GDM1 (cell line): ENCODE results near the gene HSPA12A.

Experiments
- DNase-seq: peaks from one replicate; lab custom pipeline; 2025; lab: John Stamatoyannopoulos, UW

The HSPA12A gene

DNA sequence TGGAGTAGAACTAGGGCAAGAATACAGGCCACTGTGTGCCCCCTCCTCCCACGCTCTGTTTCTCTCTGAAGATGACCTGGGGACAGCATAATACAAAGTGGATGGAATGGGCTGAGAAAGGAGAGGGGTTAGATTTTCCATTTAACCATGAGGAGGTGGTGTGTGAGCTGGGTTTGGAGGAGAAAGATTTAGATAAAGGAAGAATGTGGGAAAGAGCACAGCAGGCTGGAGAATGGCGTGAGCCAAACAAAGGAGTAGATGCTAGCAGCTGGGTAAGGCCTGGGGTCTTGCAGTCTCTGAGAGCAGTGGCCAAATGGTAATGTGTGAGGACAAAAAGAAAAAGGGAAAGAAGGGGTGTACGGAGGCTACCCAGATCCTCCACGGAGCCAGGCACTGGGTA lies 113.0 kb downstream of the HSPA12A start:
- DNase-seq = no peak

DNA sequence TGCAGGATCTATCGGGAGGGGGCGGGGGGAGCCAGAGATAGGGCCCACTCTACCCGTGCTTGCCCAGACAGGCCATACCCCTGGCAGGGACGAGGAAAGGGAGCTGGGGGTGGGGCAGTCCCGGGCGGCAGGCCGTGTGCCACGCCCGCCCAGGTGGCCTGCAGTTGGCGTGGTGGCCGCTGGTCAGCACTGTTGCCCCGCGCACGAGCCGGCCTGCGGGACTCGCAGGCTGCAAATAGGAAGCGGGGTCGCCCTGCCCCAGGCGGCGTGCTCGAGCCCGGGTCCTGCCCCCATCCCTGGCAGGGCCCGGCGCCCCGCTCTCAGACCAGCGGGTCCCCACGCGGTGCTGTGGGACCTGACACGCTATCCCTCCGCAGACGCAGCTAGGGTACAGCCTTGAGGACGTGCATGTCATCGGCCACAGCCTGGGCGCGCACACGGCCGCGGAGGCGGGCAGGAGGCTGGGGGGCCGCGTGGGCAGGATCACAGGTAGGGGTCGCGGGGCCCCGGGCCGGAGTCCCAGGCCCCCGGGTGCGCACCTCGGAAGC lies 114.9 kb downstream of the HSPA12A start:
- DNase-seq = no peak

DNA sequence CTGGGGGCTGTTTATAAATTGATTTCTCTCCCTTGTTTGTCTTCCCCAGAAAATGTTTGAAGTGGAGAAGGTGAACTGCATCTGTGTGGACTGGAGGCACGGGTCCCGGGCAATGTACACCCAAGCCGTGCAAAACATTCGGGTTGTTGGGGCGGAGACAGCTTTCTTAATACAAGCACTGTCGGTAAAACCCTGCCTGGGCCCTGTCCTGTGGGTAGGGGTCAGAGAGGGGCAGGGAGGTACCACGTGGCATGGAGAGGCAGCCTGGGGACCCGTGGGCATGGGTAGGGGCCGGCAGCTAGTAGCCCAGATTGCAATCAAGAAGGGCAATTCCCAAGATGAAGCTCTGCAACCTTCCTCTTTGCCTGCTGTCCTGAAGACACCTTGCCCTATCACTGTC lies 115.6 kb downstream of the HSPA12A start:
- no peak for DNase-seq

DNA sequence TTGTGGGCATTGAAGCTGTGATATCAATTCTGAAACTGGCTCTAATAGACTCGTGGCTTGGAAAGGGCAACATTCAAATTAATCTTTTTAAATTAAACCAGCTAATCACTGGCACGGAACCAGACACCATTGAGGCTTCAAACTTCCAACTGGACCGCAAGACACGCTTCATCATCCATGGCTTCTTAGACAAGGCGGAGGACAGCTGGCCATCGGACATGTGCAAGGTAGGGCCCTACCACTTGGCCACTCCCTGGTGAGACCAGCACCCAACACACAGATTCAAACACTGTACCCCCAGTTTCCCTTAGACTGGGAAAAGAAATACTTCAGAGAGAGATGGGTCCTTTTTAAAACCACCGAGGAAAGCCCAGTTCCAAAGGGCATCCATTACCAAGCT lies 116.5 kb downstream of the HSPA12A start:
- no peak for DNase-seq

DNA sequence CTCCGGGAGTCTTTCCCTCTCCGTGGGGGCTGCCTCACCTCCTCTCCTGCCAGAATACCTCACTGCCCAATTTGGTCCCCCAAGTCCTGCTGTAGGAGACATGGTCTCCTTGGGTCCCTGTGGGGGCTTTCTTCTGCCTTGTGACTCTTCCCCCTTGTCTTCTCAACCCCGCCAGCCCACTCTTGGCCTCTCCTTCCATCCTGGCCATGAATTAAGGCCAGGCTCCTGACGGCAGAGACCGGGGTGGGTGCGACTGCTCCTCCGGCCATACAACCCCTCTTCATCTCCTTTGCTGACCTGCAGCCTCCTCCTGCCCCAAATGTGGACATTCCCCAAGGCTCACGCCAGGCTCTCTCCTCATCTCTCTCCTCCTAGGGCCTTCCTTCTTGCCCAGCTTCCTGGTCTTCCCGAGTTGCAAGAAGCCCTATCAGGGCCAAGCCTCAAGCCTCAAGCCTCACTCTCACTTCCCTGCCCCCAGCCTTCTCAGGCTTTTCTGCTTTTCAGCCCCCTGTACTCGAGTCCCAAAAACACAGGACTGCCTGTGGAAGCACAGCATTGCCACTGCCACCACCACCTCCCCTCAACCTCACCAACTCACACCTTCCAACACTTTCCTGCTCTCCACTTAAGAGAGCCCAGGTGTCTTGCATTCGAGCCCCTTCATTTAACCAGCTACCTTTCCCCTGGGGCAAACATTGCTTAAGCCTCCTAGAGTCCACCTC lies 120.3 kb downstream of the HSPA12A start:
- no peak for DNase-seq

DNA sequence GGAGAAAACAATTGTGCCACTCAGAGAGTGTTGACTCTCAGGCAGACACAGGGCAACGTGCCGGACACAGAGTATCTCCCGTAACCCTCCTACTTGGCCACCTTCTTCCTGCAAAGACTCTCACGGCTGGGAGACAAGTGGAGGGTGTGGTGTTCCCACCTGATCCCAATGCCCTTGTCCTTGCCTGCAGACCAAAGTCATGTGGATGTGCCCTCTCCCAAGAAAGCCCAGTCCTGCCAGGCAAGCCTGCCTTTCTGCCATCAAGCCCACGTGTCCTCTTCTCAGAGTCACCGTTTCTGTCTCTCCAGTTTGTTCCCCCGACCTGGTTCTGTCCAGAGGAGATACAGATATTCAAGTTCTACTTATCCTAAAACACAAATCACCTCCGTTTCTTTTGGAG lies 120.9 kb downstream of the HSPA12A start:
- DNase-seq = no peak
